Measurements from ENCODE around the gene PTPRT.

DNA sequence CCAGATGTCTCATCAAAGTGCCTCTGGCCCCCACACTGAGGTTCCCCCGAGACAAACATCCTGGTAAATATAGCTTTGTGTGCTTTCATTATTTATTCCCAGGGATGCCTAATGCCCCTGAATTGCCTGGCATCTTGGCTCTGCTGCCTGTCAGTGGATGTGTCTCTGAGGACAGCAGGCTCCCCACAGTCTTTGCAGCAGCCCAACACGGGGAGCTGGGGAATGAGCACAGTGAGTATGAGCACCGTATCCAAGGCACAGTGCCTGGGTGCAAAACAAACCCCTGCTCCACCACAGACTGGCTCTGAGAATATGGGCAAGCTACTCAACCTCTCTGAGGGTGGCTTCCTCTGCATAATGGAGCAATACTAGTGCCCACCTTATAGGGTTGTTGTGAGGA, 165.9 kb downstream of the PTPRT start:
- TF ChIP-seq, protein P1, sequence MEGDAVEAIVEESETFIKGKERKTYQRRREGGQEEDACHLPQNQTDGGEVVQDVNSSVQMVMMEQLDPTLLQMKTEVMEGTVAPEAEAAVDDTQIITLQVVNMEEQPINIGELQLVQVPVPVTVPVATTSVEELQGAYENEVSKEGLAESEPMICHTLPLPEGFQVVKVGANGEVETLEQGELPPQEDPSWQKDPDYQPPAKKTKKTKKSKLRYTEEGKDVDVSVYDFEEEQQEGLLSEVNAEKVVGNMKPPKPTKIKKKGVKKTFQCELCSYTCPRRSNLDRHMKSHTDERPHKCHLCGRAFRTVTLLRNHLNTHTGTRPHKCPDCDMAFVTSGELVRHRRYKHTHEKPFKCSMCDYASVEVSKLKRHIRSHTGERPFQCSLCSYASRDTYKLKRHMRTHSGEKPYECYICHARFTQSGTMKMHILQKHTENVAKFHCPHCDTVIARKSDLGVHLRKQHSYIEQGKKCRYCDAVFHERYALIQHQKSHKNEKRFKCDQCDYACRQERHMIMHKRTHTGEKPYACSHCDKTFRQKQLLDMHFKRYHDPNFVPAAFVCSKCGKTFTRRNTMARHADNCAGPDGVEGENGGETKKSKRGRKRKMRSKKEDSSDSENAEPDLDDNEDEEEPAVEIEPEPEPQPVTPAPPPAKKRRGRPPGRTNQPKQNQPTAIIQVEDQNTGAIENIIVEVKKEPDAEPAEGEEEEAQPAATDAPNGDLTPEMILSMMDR (IDR thresholded peaks at IDR 0.05), result no peak
- no peak for TF ChIP-seq POLR2A (IDR thresholded peaks at IDR 0.05)

Data from uterus (tissue), 2 donors.